NCI-H128 (cell line): ENCODE measurements around the gene SLC48A1.

Source experiments
- DNase-seq: peaks from one replicate; lab custom pipeline; 2025; ENCODE audit not compliant: unreplicated experiment; lab: John Stamatoyannopoulos, UW

The SLC48A1 gene

GRCh38 chr12:47744005-47744651 is 28.9 kb upstream of the SLC48A1 start:
- peak; percentile 49 for DNase-seq

DNA sequence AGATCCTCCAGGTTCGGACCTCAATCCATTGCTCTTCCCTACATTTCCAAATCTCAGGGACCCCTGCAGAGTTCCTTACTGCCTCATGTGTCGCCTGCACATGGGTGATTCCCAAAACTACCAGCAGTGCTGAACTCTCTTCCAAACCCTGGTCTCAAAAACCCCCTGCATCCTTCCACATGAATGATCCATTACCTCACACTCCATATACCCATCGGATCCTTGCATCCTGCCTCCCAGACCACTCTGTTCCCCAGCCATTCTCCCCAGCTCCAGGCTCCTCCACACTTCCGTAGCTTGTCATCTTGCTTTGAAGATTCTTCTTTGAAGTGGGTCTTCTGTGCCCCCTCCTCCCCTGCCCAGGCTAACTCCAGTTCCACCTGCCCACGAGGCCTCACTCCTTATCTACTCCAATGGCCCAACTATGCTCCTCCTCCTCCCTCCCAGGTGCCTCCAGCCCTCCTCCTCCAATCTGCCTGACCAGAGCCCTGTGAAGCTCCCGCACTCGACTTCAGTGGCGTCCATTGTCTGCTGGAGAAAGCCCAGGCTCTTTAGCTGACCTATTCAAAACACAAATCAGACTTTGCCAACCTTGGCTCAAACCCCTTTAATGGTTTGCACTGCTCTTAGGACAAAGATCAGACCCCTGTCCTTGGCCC is 28.1 kb upstream of the SLC48A1 start:
- DNase-seq: no peak

- DNase-seq: no peak
Observed at GRCh38 chr12:47745485-47746041, 27.5 kb upstream of the SLC48A1 start.

- DNase-seq: no peak
Observed at GRCh38 chr12:47746073-47746472, 27.0 kb upstream of the SLC48A1 start.

DNA sequence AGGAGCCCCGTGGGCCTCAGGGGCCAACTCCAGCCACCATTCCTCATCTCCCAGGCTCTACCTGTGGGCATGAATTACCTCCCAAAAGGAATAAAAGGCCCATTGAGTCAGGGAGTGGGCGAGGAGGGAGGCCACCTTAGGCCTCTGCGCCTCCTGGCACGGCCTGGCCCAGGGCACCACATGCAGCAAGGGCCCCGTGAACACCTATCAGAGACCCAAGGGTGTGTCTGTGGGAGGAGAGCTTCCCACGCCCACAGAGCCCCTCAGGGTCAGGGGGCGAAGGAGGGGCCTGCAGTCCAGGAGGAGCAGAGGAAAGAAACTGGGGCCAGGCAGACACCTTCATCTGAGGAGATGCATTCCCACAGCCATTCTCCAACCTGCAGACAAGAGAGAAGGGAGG is 26.5 kb upstream of the SLC48A1 start:
- no peak for DNase-seq

DNA sequence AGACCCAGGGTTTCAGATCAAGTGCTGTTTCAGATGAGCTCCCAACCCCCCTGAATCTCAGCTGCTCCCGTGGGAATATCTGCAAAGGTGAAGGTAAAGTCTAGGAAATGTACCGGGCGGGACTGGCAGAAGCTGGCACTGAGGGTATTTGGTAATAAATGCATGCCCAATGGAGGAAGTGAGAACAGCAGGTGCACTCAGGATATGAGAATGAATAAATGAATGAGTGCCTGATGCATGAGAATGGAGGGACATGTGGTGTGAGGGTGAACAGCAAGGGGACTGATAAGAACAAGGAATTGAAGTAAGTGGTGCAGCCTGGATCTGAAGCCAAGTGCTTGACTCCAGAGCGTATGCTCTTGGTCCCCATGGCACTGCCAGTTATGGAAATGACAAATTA is 25.9 kb upstream of the SLC48A1 start:
- no peak for DNase-seq

GRCh38 chr12:47747596-47748506 is 25.2 kb upstream of the SLC48A1 start:
- DNase-seq: no peak

DNA sequence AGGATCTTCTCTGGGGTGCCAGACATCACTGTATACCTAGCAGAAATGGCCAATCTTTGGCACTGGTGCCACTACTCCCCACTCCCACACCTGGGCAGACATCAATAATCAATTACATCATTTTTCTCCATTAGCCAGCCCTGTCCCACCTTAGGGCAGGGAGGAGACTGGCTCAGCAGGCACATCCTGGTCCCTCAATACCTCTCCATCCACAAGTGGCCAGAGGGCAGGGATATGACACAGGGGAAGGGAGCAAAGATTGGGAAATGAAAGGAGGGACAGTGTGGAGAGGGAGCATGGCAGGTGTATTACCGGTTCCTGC is 24.6 kb upstream of the SLC48A1 start:
- no peak for DNase-seq

DNA sequence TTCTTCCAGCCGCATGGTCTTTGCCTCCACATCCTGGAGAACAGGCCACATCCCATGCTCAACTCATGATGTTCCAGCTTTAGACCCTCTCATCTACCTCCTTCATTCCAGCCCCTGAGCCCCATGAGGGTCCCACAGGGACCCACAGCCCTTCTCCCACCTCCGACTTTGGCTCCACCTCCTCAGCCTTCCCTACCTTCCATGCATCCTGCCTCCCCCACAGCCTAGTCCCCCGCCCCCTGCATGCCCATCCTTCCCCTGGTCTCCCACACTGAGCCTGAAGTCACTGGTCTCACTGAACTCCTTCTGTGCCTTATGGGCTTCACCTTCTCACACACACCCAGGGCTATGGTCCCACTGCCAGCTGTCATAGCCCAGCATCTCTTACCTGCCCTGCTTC is 24.1 kb upstream of the SLC48A1 start:
- no peak for DNase-seq

DNA sequence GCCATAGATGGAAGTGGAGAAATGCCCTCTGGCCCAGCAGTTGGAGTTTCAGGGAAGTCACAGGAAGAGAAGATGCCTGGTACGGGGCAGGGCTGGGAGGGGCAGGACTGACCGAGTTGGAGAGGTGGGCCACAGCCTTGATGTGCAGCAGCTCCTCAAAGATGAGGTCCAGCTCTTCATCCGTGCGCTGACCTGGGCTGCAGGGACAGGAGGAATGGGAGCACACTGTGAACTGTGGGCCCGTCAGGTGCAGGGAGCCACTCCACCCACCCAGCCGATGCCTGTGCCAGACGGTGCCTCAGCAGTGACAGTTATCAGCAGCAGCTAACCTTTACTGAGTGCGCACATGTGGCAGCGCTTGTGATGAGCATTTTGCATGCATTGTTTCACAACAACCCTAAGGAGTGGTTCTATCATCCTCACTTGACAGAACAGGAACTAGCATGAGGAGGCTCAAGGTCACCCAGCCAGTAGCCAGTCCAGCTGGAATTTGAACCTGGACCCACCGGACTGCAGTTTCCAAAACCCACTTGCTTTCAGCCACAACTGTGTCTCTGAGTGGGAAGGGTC is 22.7 kb upstream of the SLC48A1 start:
- no peak for DNase-seq

GRCh38 chr12:47750916-47751470 is 22.0 kb upstream of the SLC48A1 start:
- DNase-seq: no peak

DNA sequence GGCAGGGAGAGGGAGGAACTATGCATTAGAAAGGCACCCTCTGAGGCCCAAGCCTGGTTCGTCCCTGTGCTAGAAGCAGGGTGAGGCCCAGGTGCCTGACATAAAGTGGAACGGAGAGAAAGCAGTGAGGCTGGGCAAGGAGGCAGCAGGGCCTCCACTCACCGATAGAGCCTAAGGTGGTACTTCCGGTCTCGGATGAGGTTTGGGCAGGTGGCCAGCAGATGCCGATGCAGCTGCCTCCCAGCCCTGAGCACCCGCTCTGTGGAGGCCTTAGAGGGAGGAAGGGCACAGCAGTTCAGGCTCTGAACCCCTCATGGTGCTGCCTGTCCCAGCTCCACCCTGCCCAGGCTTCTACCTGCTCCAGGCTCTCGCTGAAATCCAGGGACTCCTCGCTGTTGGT is 21.5 kb upstream of the SLC48A1 start:
- DNase-seq: no peak

GRCh38 chr12:47752121-47752520 is 20.9 kb upstream of the SLC48A1 start:
- DNase-seq: no peak

GRCh38 chr12:47752552-47752951 is 20.5 kb upstream of the SLC48A1 start:
- DNase-seq: no peak

DNA sequence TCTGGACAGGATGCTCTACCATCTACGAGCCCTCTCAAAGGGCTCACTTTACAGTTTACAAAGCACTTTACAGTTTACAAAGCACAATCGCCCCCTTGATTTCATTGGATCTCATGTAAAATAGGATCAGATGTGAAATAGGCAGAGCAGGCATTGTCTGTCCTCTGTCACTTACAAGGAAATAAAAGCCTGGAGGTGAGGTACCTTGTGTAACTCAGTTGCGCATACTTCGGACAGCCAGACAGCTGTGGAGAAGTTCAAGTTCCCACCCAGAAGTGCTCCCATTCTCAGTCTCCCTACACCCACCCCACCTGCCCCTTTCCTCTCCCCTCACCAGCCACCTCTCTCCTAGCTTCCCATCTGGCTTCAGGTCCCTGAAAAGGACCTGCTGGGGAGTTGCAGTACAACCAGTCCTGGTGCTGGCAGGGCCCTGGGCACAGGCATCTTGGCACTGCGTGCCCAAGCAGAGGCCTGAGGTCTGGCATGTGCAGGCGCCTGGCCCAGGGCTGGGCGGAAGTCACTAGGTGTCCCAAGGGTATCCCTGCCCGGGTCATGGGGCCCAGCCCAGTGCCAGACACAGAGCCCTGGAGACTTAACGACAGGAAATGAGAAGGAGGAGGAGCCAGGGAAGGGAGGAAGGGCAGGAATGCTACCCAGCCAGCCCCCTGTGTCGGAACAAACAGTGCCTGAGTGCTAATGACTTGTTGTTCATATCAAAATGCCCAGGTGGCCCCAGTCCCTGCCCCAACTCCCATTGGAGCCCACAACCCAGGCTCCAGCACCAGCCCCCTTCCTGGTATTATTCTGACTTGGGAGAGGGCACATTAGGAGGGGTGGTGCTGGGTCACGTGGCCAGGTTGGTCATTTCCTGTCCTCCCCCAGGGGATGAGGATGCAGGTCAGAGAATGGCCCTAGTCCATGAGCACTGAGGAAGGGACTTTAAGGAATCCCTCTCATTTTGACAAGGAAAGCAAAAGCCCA is 19.7 kb upstream of the SLC48A1 start:
- DNase-seq: no peak

DNA sequence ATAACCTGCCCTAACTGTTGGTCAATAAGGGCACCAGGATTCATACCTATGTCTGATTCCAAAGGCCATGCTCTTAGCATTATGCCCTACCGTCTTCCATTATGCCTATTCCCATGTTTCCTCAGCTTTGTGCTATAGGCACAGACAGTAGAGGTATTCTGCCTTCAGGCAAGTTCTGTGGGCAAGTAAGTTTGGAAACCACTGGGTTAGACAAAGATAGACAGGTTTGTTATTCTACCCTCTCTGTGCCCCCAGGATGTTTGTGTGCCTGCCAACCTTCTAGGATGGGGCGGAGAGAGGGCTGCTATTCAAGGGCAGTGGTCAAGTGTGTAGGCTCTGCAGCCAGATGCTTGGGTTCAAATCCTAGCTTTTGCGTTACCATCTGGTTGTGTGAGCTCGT is 18.9 kb upstream of the SLC48A1 start:
- DNase-seq: no peak

DNA sequence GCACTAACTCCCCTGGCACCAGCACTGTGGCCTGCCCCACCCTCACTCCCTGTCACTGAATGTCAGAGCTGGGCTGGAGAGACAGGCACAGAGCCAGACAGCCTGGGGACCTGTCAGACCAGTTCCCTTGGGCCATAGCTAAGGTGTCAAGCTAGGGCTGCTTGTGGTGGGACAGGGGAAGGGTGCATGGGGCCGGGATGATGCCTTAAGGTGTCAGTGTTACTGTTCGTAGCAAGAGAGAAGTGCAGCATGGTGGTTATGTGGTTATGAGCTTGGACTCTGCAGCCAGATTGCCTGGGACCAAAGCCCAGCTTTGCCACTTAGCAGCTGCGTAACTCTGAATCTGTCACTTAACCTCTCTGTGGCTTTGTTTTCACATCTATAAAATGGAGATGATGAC is 18.2 kb upstream of the SLC48A1 start:
- DNase-seq: no peak

DNA sequence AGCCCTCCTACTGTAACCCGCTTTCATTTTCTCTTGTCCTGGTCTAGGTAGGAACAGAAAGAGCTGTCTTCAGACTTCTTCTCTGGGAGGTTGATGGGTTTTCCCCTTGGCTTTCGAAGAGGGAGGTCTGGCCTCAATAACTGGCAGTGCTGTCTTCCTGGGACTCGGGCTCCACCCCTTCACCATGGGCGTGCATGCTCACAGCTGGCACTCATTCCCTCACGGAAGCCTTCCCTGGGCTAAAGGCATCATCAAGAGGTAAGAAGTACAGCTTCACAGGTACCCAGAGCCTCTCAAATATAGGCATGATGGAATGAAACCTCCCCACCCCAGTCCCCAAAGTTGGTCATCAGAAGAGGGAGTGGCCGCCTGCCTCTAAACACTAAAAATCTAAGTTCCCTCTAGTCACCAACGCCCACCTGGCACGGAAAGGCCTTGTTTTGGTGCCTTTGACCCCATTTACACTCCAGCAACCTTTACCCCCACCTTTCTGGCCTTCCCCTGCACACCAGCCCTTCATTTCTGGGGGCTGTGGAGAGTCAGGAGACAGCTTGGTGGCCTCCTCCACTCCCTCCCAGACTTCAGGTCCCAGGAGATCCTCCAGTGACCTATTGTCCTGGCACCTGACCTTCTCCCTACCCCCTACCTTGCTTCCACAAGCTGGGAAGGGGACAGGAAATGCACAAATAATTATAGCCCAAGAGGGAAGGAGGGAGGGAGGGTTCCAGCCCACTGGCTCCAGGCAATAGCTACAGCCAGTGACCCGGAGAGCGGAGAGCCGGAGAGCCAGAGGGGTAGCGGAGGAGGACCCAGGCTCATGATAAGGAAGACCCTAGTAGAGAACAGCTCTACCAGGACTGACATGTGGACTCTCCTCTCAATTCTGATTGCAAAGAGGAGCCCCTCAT is 17.1 kb upstream of the SLC48A1 start:
- no peak for DNase-seq

DNA sequence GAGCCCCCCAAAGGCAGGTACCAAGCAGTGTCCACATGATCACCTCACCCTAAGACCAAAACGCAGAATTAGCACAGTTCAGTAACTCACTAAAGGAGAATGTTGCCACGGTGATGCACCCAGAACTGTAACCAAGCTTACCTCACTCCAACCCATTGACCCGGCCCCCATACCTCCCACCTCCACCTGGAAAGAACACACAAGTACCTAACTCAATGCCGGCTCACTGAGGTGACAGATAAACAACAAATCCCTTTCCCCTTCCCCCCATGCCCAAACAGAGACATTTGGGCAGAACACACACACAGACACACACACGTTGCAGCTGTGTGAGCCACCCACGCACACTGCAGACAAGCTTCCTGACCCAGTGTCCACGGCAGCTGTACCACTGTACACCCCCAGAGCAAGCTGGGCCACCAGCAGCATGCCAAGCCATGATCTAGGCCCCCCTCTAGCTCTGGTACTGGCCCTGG is 15.6 kb upstream of the SLC48A1 start:
- no peak for DNase-seq
